Measurements from ENCODE around the gene SCML2. TPM values are rescaled to one million over a fixed set of nuclear protein-coding genes. Genes with fewer than 3 reads are reported as not detected.

The SCML2 gene
- total and polyA plus RNA-seq, 12 donors = 1.6 to 24.5 (median 5.8) TPM

DNA sequence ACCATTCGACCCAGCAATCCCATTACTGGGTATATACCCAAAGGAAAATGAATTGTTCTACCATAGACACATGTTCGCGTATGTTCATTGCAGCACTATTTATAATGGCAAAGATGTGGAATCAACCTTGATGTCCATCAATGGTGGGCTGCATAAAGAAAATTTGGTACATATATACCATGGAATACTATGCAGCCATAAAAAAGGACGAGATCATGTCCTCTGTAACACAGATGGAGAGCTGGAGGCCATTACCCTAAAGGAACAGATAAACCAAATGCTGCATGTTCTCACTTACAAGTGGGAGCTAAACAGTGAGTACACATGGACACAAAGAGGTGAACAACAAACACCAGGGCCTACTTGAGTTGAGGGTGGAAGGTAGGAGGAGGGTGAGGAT is 45.1 kb downstream of the SCML2 start:
- intact Hi-C loops (cut with DNase I) = no loop called here
- no peaks in the 10 kb centered on the region for H3K9me3 ChIP-seq (replicated peaks in 1 of 3)
- no peaks in the 10 kb centered on the region for H3K27me3 ChIP-seq
- TF ChIP-seq, protein P1, sequence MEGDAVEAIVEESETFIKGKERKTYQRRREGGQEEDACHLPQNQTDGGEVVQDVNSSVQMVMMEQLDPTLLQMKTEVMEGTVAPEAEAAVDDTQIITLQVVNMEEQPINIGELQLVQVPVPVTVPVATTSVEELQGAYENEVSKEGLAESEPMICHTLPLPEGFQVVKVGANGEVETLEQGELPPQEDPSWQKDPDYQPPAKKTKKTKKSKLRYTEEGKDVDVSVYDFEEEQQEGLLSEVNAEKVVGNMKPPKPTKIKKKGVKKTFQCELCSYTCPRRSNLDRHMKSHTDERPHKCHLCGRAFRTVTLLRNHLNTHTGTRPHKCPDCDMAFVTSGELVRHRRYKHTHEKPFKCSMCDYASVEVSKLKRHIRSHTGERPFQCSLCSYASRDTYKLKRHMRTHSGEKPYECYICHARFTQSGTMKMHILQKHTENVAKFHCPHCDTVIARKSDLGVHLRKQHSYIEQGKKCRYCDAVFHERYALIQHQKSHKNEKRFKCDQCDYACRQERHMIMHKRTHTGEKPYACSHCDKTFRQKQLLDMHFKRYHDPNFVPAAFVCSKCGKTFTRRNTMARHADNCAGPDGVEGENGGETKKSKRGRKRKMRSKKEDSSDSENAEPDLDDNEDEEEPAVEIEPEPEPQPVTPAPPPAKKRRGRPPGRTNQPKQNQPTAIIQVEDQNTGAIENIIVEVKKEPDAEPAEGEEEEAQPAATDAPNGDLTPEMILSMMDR (IDR thresholded peaks at IDR 0.05) = no peak
- TF ChIP-seq POLR2A (IDR thresholded peaks at IDR 0.05) = no peak
- DNase-seq = no peak
- 84 to 97% (median 92%) methylated on average over 4 of the region's 4 CpGs for WGBS, 4 donors
- no peaks in the 10 kb centered on the region for H3K4me1 ChIP-seq (replicated peaks in 1 of 2)
- H3K4me3 ChIP-seq = no peak overlapping the region
- no peaks in the 10 kb centered on the region for H3K36me3 ChIP-seq (replicated peaks in 1 of 2)
- H3K27ac ChIP-seq = no peak overlapping the region

DNA sequence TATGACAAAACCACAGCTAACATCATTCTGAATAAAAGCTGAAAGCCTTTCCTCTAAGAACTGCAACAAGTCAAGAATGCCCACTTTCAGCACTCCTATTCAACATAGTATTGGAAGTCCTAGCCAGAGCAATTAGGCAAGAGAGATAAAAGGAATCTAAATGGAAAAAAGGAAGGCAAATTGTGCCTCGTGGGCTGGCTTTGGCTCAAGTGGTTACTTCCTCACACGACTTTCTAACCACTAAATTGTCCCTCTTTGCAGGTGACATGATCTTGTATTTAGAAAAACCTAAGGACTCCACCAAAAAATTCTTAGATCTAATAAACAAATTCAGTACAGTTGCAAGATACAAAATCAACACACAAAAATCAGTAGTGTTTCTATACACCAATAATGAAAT is 57.2 kb downstream of the SCML2 start:
- Histone ChIP-seq H3K27ac (no peak overlapping the region), H3K36me3 (replicated peaks in 1 of 2) (no peaks in the 10 kb centered on the region), H3K27me3 (no peaks in the 10 kb centered on the region), H3K9me3 (replicated peaks in 1 of 3) (no peaks in the 10 kb centered on the region), H3K4me3 (no peak overlapping the region), H3K4me1 (replicated peaks in 1 of 2) (no peaks in the 10 kb centered on the region)
- DNase-seq = no peak
- WGBS, 4 donors = 49 to 79% (median 67%) methylated on average over 2 of the region's 2 CpGs
- no peak for TF ChIP-seq POLR2A (IDR thresholded peaks at IDR 0.05)
- TF ChIP-seq, protein P1 (IDR thresholded peaks at IDR 0.05) = no peak
- intact Hi-C loops (cut with DNase I) = no loop called here

DNA sequence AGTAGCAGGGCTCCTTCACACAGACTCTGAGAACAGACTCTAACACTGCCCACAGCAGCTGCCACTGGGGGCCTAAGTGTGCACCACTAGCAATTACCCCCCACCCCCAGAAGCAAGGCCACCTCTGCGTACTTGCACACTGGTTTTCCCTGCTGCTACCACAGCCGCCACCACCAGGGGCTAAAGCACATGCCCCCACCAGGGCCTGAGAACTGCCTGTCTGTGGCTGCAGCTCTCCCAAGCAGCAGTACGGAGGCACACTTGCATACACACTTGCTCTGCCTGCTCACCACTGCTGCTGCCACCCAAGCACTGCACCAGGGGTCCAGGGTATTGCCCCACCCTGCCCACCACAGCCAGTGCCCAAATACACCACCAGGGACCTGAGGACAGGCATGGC is 59.6 kb downstream of the SCML2 start:
- 67 to 93% (median 71%) methylated on average over 1 to 3 of the region's 3 CpGs for WGBS, 4 donors
- TF ChIP-seq, protein P1 (IDR thresholded peaks at IDR 0.05) = no peak
- no peak for TF ChIP-seq POLR2A (IDR thresholded peaks at IDR 0.05)
- Histone ChIP-seq H3K36me3 (replicated peaks in 1 of 2) (no peaks in the 10 kb centered on the region), H3K27me3 (no peaks in the 10 kb centered on the region), H3K9me3 (replicated peaks in 1 of 3) (no peaks in the 10 kb centered on the region), H3K4me3 (no peak overlapping the region), H3K27ac (no peak overlapping the region), H3K4me1 (replicated peaks in 1 of 2) (no peaks in the 10 kb centered on the region)
- DNase-seq = no peak
- intact Hi-C loops (cut with DNase I) = no loop called here

DNA sequence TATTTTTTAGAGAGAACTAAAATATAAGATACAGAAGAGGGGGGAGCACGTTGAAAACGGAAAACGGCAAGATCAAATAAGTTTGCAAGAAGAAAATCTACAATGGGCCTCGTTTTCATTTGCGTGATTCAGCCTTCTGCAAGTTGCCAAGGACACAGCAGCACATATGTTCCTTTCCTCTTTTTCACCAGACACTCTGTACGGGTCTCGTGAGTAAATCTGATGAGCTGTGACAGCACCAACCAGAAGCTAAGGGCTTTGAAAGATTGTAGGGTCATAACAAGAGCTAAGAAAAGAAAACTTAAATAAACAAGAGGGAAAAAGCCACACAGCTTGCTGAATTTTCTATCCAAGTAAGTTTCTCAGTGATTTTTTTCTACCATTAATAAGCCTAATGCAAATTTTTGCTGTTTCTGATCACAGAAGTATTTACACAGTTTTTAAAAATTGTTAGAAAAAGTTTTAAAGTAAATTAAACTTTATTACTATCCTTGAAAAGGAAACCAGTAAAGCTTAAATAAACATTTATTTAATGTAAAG is 63.4 kb downstream of the SCML2 start:
- H3K36me3 ChIP-seq (replicated peaks in 1 of 2) = no peaks in the 10 kb centered on the region
- peak in 6 of 7 donors; percentile 18 to 52 (median 36) for DNase-seq
- peak in 1 of 2 donors; percentile 7 for TF ChIP-seq POLR2A (IDR thresholded peaks at IDR 0.05)
- TF ChIP-seq, protein P1 (IDR thresholded peaks at IDR 0.05) = no peak
- H3K9me3 ChIP-seq (replicated peaks in 1 of 3) = no peaks in the 10 kb centered on the region
- peak overlapping the region in 1 of 5 donors; percentile 29 for H3K27ac ChIP-seq
- no peaks in the 10 kb centered on the region for H3K4me1 ChIP-seq (replicated peaks in 1 of 2)
- H3K4me3 ChIP-seq = no peak overlapping the region
- intact Hi-C loops (cut with DNase I) = no loop called here
- 15 to 41% (median 30%) methylated on average over 7 of the region's 7 CpGs for WGBS, 4 donors
- H3K27me3 ChIP-seq = no peaks in the 10 kb centered on the region
